Jurkat, Clone E6-1 (cell line): ENCODE data around the gene RBL2. TPM values are rescaled to one million over a fixed set of nuclear protein-coding genes. Genes with fewer than 3 reads are reported as not detected.
A peak's percentile ranks its signal among the peaks of the same experiment; 100 is the strongest.
"Not testable (repeated sequence)": the region's sequence is repeated elsewhere in the genome, so short reads cannot be mapped to it uniquely, and the experiment has no call there.

Experiments
- DNase-seq: peaks from one replicate; pipeline ENCODE4 v3.0.0-alpha.2; 2011; ENCODE audit warnings: low read depth, low spot score
- H3K4me3 ChIP-seq: 2 replicates; pipeline ENCODE4 v1.5.1; 2011; ENCODE audit warnings: mild to moderate bottlenecking, low read length, control low read depth, moderate library complexity
- polyA plus RNA-seq: library from polyadenylated mRNA; unstranded; fragments of >200 nt; gene quantifications from one replicate; pipeline ENCODE4 v1.2.1, GENCODE V29; 2012; ENCODE audit warnings: missing spikeins; ENCODE audit not compliant: insufficient read length, insufficient read depth

RBL2 gene, protein sequence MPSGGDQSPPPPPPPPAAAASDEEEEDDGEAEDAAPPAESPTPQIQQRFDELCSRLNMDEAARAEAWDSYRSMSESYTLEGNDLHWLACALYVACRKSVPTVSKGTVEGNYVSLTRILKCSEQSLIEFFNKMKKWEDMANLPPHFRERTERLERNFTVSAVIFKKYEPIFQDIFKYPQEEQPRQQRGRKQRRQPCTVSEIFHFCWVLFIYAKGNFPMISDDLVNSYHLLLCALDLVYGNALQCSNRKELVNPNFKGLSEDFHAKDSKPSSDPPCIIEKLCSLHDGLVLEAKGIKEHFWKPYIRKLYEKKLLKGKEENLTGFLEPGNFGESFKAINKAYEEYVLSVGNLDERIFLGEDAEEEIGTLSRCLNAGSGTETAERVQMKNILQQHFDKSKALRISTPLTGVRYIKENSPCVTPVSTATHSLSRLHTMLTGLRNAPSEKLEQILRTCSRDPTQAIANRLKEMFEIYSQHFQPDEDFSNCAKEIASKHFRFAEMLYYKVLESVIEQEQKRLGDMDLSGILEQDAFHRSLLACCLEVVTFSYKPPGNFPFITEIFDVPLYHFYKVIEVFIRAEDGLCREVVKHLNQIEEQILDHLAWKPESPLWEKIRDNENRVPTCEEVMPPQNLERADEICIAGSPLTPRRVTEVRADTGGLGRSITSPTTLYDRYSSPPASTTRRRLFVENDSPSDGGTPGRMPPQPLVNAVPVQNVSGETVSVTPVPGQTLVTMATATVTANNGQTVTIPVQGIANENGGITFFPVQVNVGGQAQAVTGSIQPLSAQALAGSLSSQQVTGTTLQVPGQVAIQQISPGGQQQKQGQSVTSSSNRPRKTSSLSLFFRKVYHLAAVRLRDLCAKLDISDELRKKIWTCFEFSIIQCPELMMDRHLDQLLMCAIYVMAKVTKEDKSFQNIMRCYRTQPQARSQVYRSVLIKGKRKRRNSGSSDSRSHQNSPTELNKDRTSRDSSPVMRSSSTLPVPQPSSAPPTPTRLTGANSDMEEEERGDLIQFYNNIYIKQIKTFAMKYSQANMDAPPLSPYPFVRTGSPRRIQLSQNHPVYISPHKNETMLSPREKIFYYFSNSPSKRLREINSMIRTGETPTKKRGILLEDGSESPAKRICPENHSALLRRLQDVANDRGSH
- 57.2 TPM for polyA plus RNA-seq

- DNase-seq = peak; percentile 59
- peak within 1 kb of the TSS; percentile 97 for H3K4me3 ChIP-seq
Measured at GRCh38 chr16:53434377-53435065, at the start of gene RBL2. TSS of gene RBL2 (plus strand) at chr16:53434471. CDS start at chr16:53434557, 86 bp downstream.

DNA sequence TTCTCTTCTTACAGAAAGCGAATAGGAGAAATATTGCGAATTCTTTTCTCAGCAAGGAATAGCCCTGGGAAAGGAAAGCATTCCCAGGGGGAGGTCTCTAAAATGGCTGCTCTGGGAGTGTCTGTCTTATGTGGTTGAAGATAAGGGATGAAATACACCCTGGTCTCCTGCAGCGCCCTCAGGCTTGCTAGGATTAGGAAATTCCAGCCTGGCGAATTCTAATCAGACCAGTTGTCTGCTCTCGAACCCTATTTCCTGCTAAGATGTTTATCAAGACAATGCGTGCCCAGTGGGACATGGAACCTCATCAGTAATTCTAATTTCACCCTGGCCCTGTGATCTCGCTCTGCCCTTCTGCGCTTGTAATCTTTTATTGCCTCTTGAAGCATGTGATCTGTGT is 49.7 kb upstream of the RBL2 start:
- not testable (repeated sequence) for DNase-seq, H3K4me3 ChIP-seq

- DNase-seq = no peak
- no peak overlapping the region for H3K4me3 ChIP-seq
Measured at GRCh38 chr16:53404959-53405358, 29.3 kb upstream of the RBL2 start.

DNA sequence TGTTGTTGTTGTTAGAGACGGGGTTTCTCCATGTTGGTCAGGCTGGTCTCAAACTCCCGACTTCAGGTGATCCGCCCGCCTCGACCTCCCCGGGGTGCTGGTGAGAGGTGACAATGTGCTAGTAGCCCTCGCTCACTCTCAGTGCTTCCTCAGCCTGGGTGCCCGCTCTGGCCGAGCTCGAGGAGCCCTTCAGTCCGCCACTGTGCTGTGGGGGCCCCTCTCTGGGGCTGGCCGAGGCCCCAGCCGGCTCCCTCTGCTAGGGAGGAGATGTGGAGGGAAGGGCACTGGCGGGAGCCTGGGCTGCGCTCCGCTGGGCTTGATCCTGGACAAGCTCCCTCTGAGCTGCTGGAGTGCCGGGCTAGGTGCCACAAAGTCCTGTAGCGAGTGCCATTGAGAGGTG is 21.7 kb upstream of the RBL2 start:
- H3K4me3 ChIP-seq = no peak overlapping the region
- no peak for DNase-seq

- H3K4me3 ChIP-seq = no peak overlapping the region
- no peak for DNase-seq
Measured at GRCh38 chr16:53413864-53414263, 20.4 kb upstream of the RBL2 start.

- DNase-seq = no peak
Measured at GRCh38 chr16:53414381-53414780, 19.9 kb upstream of the RBL2 start.

GRCh38 chr16:53415504-53415903 is 18.8 kb upstream of the RBL2 start:
- no peak for DNase-seq
- H3K4me3 ChIP-seq = no peak overlapping the region

More at GRCh38 chr16:53414381-53414780, 19.9 kb upstream of the RBL2 start:
- H3K4me3 ChIP-seq = no peak overlapping the region

DNA sequence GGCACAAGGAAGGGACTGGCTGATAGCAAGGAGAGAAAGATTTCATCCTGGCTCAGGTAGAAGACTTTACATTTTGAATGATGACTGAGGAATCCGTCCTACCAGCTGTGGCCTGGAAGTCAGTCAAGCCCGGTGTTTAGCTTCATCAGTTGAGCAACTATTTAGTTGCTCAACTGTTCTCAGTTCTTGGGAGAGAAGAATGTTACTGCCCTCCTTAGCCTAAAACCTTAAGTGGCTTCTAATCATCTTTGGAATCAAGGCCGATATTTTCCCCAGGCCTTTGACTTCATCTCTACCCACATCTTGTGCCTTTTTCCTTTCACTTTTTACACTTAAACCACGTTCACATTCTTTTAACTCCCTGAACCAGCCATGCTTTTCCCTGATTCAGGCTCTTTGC is 17.3 kb upstream of the RBL2 start:
- H3K4me3 ChIP-seq = no peak overlapping the region

GRCh38 chr16:53417976-53418375 is 16.3 kb upstream of the RBL2 start:
- no peak for DNase-seq
- H3K4me3 ChIP-seq = no peak overlapping the region

More for the DNA sequence above, 17.3 kb upstream of the RBL2 start:
- no peak for DNase-seq

- not testable (repeated sequence) for DNase-seq, H3K4me3 ChIP-seq
Measured at GRCh38 chr16:53419383-53419709, 14.9 kb upstream of the RBL2 start.

DNA sequence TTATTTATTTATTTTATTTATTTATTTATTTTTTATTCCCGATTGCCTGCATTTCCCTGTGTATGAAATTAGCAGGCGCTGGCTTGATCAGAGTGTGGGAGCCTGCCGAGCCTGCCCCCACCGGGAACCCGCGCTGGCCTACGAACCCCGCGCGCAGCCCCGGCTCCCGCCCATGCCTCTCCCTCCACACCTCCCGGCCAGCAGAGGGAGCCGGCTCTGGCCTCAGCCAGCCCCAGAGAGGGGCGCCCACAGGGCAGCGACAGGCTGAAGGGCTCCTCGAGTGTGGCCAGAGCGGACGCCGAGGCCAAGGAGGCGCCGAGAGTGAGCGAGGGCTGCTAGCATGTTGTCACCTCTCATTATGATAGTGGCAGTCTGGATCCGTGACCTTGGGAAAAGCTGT is 13.0 kb upstream of the RBL2 start:
- DNase-seq = no peak
- H3K4me3 ChIP-seq = no peak overlapping the region

DNA sequence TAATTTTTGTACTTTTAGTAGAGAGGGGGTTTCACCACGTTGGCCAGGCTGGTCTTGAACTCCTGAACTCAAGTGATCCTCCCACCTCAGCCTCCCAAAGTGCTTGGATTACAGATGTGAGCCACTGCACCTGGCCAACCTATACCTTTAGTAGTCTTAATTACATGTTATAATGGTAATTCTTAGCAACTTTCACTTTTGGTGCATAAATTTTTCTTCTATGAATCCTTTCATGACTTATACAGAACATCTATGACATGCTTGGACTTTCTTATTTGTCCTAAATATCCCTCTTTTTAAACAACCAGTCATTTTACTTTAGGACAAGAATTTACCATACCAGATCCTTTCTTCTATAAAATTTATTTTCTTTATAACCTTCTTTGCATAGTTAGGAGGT is 10.3 kb upstream of the RBL2 start:
- DNase-seq = peak; percentile 14
- H3K4me3 ChIP-seq = not testable (repeated sequence)

DNA sequence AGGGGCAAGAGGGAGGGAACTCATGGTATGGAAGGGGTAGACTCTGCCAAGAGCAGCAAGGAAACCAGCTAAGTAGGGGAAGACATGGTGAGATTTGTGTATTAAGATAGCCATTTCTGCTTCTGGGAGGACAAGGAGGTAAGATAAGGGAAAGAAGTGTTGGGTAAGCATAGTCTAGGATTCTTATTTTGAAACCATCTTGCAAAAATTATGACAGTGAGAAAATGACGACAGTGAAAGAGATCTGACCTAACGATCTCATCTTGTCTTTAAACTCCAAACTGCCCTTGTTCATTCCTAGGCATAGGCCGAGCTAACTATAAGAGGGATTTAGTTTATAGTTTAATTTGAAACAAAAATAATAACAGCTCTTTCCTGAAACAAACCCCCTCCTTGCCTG is 5.6 kb upstream of the RBL2 start:
- DNase-seq = no peak
- no peak overlapping the region for H3K4me3 ChIP-seq

- H3K4me3 ChIP-seq = no peak overlapping the region
- no peak for DNase-seq
Measured at GRCh38 chr16:53429221-53429943, 4.9 kb upstream of the RBL2 start.

GRCh38 chr16:53430363-53430762 is 3.9 kb upstream of the RBL2 start:
- no peak for DNase-seq
- H3K4me3 ChIP-seq = no peak overlapping the region

GRCh38 chr16:53433509-53433908 is 762 bp upstream of the RBL2 start:
- no peak for DNase-seq
- no peak overlapping the region for H3K4me3 ChIP-seq

DNA sequence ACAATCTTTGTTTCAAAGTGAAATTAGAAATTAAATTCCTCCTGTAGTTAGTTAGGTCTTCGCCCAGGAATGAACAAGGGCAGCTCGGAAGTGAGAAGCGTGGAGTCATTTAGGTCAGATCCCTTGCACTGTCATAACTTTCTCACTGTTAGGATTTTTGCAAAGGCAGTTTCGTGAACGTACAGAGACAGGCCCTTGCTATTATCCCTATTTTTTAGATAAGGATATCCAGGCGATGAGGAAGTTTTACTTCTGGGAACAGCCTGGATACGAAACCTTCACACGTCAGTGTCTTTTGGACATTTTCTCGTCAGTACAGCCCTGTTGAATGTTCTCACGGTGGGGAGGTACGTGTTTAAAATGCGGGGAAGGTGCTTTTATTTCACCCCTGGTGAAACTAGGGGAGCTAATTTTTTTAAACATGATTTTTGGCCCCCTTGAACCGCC is 318 bp upstream of the RBL2 start:
- no peak for DNase-seq
- peak overlapping the region; percentile 97 for H3K4me3 ChIP-seq

DNA sequence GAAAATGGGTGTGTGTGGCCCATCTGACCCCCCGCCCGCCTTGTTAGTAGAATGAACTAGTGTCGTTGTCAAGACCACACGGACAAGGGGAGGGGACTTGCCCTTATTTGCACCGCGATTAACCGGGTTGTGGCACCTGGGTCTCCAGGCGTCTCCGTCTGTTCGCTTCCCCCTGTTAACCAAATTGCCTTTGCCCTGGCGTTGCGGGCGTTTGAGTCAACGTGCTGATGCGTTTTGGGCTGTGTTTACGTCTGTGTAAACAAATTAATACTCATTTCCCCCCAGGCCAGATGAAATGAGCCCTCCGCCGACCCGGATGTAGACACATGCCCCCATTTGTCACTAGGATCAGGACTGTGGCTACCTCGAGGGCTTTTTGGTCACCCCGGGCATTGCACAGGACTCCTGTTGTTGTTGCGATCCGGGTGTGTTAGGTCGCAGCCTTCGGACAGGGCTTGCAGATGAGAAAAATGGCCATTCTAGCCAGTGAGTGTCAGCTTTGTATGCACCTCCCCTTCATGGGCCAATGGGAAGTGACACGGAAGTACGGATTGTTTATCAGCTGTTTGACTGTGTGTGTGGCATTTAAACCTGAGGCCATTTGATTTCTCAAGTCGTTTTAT is 906 bp downstream of the RBL2 start:
- peak; percentile 64 for DNase-seq
- peak overlapping the region; percentile 97 for H3K4me3 ChIP-seq
